Fibroblast of lung (primary cell): ENCODE results near the gene CTNND2.

Experiments
- EZH2 ChIP-seq: IDR thresholded peaks from 2 replicates; pipeline ENCODE4 v1.5.1; 2012; ENCODE audit warnings: low read length, control low read depth, mild to moderate bottlenecking; ENCODE audit errors: missing control alignments
- TF ChIP-seq, protein P1 (sequence below), 2 donors: IDR thresholded peaks in 1 of 2; conservative IDR thresholded peaks in 1 of 2; 1 replicate in 1 of 2; 2 replicates in 1 of 2; pipeline ENCODE4 v1.5.1; 2011 to 2012; ENCODE audit warnings: low read length in 2 of 2, control low read depth in 1 of 2, inconsistent platforms in 1 of 2, low read depth in 1 of 2, mild to moderate bottlenecking in 1 of 2

DNA sequence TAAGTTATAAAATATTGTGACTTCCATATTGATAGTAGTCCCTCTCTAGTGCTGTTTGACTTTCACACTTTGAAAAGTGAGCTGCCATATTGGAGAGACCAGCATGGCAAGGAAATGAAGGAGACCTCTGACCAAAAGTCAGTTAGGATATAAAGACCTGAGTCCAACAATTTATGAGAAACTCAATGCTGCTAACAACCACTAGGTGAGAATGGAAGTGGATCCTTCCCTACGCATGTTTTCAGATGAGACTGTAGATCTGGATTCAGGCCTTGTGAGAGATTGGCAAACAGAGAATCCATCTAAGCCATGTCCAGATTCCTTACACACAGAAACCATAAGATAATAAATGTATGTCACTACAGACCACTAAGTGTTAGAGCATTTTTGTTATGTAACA is 81.6 kb downstream of the CTNND2 start:
- no peak for TF ChIP-seq EZH2
- TF ChIP-seq, protein P1, sequence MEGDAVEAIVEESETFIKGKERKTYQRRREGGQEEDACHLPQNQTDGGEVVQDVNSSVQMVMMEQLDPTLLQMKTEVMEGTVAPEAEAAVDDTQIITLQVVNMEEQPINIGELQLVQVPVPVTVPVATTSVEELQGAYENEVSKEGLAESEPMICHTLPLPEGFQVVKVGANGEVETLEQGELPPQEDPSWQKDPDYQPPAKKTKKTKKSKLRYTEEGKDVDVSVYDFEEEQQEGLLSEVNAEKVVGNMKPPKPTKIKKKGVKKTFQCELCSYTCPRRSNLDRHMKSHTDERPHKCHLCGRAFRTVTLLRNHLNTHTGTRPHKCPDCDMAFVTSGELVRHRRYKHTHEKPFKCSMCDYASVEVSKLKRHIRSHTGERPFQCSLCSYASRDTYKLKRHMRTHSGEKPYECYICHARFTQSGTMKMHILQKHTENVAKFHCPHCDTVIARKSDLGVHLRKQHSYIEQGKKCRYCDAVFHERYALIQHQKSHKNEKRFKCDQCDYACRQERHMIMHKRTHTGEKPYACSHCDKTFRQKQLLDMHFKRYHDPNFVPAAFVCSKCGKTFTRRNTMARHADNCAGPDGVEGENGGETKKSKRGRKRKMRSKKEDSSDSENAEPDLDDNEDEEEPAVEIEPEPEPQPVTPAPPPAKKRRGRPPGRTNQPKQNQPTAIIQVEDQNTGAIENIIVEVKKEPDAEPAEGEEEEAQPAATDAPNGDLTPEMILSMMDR (conservative IDR thresholded peaks at IDR 0.05 in 1 of 2, IDR thresholded peaks at IDR 0.05 in 1 of 2; ENCODE audit: low read depth in 1 of 2, low read length in 2 of 2) = no peak
